Loucy (cell line): Measurements from ENCODE around the gene LMOD1.

ENCODE experiments used
- H2AFZ ChIP-seq: fragments of 200-600 bp; sonication (generic); 2 replicates; pipeline ENCODE4 v1.6.0; 2016; ENCODE audit warnings: antibody characterized with exemption, mild to moderate bottlenecking, low read length, moderate library complexity
- H3F3A ChIP-seq: fragments of 200-600 bp; 2 replicates; pipeline ENCODE4 v1.6.0; 2016; ENCODE audit warnings: antibody characterized with exemption, low read depth, mild to moderate bottlenecking
- H3K27me3 ChIP-seq: fragments of 200-600 bp; sonication (generic); 2 replicates; pipeline ENCODE4 v1.6.1; 2014; ENCODE audit warnings: low read length, mild to moderate bottlenecking; ENCODE audit not compliant: insufficient read depth, poor library complexity, severe bottlenecking
- H3K36me3 ChIP-seq: fragments of 200-600 bp; sonication (generic); 2 replicates; pipeline ENCODE4 v1.6.1; 2016; ENCODE audit warnings: low read length; ENCODE audit not compliant: insufficient read depth
- H3K4me1 ChIP-seq: fragments of 200-600 bp; sonication (generic); 2 replicates; pipeline ENCODE4 v1.5.1; 2014; ENCODE audit warnings: low read length, mild to moderate bottlenecking; ENCODE audit not compliant: insufficient read depth, poor library complexity, severe bottlenecking
- H3K4me2 ChIP-seq: fragments of 200-600 bp; sonication (generic); 2 replicates; pipeline ENCODE4 v1.6.0; 2014; ENCODE audit warnings: antibody characterized with exemption, low read length, low read depth, mild to moderate bottlenecking; ENCODE audit not compliant: poor library complexity, severe bottlenecking
- H3K4me3 ChIP-seq: fragments of 200-600 bp; sonication (generic); 2 replicates; pipeline ENCODE4 v1.5.1; 2014; ENCODE audit warnings: low read length, mild to moderate bottlenecking, mixed read lengths; ENCODE audit not compliant: poor library complexity, severe bottlenecking
- H3K79me2 ChIP-seq: fragments of 200-600 bp; sonication (generic); 2 replicates; pipeline ENCODE4 v1.6.1; 2014; ENCODE audit warnings: low read length; ENCODE audit not compliant: insufficient read depth
- H3K9ac ChIP-seq: fragments of 200-600 bp; sonication (generic); 2 replicates; pipeline ENCODE4 v1.6.0; 2014; ENCODE audit warnings: mild to moderate bottlenecking, low read depth, low read length, moderate library complexity; ENCODE audit not compliant: poor library complexity, severe bottlenecking
- H3K9me2 ChIP-seq: fragments of 200-600 bp; sonication (generic); replicated peaks from 2 replicates; pipeline ENCODE4 v1.6.1; 2016; ENCODE audit warnings: low read depth, low read length, mixed read lengths
- H3K9me3 ChIP-seq: fragments of 200-600 bp; sonication (generic); 2 replicates; pipeline ENCODE4 v1.6.1; 2014; ENCODE audit warnings: mild to moderate bottlenecking, antibody characterized with exemption, low read length, low read depth; ENCODE audit not compliant: insufficient read depth
- H4K20me1 ChIP-seq: fragments of 200-600 bp; sonication (generic); 2 replicates; pipeline ENCODE4 v1.6.0; 2014; ENCODE audit warnings: antibody characterized with exemption, low read length, mild to moderate bottlenecking; ENCODE audit not compliant: insufficient read depth, poor library complexity, severe bottlenecking
- EZH2phosphoT487 ChIP-seq: fragments of 200-600 bp; IDR thresholded peaks from 2 replicates; pipeline ENCODE4 v1.6.1; 2018; ENCODE audit warnings: antibody characterized with exemption, mild to moderate bottlenecking, moderate library complexity, borderline replicate concordance
- TF ChIP-seq, protein P1 (sequence below): fragments of 200-600 bp; sonication (generic); conservative IDR thresholded peaks from 2 replicates; pipeline ENCODE4 v1.5.1; 2014; ENCODE audit warnings: mild to moderate bottlenecking, antibody characterized with exemption, low read length

LMOD1 gene

DNA sequence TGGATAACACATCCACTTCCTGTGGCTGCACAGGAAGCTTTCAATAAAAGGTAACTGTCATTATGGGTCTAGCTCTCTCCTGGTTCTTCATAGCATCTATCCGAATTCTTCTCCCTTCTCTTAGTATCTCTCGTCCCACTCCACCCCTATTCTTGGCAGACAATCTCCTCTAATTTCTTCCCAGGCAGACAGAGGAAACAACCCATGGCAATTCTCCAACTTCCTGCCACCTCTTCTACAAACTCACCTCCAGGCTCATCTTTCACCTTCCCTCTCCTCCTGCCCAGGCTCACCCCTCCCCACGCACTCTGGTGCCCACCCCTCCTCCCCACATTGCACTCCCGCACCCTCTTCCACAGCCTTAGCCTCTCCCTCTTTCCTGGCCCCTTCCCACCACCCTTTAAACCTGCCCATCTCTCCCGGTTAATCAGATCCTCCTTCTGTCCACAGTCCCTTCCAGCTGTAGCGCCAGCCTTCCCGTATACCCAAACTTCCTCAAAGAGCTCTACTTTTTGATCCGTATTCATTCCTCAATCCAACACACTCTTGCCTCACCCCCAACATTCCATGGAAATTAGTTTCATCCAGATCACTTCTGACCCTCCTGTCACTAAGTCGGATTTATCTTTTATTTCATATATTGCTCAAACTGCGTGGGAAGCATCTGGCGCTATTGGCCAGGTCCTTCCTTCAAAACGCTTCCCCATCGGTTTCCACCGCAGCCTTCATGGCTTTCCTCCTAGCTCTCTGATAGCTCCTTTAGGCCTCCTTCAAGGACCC is 31.7 kb downstream of the LMOD1 start:
- no peak for TF ChIP-seq EZH2phosphoT487
- TF ChIP-seq, protein P1, sequence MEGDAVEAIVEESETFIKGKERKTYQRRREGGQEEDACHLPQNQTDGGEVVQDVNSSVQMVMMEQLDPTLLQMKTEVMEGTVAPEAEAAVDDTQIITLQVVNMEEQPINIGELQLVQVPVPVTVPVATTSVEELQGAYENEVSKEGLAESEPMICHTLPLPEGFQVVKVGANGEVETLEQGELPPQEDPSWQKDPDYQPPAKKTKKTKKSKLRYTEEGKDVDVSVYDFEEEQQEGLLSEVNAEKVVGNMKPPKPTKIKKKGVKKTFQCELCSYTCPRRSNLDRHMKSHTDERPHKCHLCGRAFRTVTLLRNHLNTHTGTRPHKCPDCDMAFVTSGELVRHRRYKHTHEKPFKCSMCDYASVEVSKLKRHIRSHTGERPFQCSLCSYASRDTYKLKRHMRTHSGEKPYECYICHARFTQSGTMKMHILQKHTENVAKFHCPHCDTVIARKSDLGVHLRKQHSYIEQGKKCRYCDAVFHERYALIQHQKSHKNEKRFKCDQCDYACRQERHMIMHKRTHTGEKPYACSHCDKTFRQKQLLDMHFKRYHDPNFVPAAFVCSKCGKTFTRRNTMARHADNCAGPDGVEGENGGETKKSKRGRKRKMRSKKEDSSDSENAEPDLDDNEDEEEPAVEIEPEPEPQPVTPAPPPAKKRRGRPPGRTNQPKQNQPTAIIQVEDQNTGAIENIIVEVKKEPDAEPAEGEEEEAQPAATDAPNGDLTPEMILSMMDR, result no peak
- Histone ChIP-seq H3K4me3 (no peak overlapping the region), H2AFZ (peak overlapping the region; percentile 7; the same call in 1 of the 2 replicates), H3K36me3 (no peaks in the 10 kb centered on the region), H3K9me3 (no peaks in the 10 kb centered on the region), H3F3A (no peaks in the 10 kb centered on the region), H3K79me2 (no peaks in the 10 kb centered on the region), H3K9ac (no peak overlapping the region), H3K4me2 (no peak overlapping the region), H4K20me1 (no peaks in the 10 kb centered on the region), H3K9me2 (no peaks in the 10 kb centered on the region), H3K27me3 (no peaks in the 10 kb centered on the region), H3K4me1 (peaks cover 11% of the 10 kb centered on the region)

DNA sequence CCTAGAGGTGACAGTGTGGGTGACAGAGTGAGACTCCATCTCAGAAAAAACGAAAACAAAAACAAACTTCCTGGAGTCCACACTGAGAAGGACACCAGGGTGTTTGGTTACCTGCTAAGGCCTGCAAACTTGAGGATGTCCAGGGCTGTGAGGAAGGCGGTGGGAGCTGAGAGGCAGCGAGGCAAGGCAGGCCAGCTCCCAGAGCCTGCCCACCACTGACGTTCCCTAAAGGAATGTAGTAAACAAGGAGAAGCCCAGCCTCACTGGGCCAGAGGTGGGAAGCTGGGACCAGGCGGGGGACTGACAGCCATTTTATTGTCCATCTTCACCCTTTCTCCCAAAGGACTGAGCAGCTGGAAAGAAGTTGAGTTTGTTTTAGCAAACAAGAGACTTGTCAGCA is 33.5 kb downstream of the LMOD1 start:
- Histone ChIP-seq H3K27me3 (no peaks in the 10 kb centered on the region), H3F3A (no peaks in the 10 kb centered on the region), H4K20me1 (no peaks in the 10 kb centered on the region), H3K9me3 (no peaks in the 10 kb centered on the region), H2AFZ (no peak overlapping the region), H3K79me2 (no peaks in the 10 kb centered on the region), H3K4me2 (no peak overlapping the region), H3K4me3 (no peak overlapping the region), H3K36me3 (no peaks in the 10 kb centered on the region), H3K9me2 (no peaks in the 10 kb centered on the region), H3K4me1 (peaks cover 11% of the 10 kb centered on the region), H3K9ac (no peak overlapping the region)
- no peak for TF ChIP-seq EZH2phosphoT487
- TF ChIP-seq, protein P1, result no peak

DNA sequence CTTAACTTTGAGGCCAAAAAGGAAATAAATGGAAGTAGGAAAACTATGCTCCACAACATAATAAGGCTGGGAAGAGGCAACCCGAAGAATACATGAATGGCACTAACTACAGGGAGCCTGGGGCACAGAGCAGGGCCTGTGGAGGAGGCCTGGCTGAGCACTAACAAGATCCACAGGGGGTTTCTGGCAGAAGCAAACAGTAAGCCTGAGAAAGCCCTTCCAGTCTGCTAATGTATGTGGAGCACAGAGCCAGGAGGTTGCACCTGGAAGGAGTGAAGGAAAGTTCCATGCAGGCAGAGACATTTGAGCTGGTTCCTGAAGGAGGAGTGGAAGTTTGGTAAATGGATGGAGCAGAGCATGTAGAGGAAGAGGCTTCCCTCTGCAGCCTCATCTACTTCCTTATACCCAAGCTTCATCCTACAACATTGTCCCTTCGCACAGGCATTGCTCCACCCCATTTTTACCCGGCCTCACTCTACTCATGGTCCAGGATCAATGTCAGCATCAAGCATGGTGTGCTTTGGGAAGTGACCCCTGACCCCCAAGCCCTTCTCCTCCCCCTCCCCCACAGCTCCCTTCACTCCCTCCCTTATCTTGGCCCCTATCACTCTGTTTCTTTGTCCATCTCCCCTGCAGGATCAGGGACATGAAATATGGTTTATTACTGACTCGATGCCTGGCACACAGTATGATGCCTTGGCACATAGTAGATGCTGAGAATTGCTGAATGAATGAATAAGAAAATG is 34.3 kb downstream of the LMOD1 start:
- Histone ChIP-seq H3K36me3 (no peaks in the 10 kb centered on the region), H3K4me3 (no peak overlapping the region), H3K9ac (no peak overlapping the region), H3K9me2 (no peaks in the 10 kb centered on the region), H2AFZ (peak overlapping the region; percentile 60; the same call in 1 of the 2 replicates), H3F3A (no peaks in the 10 kb centered on the region), H4K20me1 (no peaks in the 10 kb centered on the region), H3K9me3 (no peaks in the 10 kb centered on the region), H3K4me1 (peaks cover 11% of the 10 kb centered on the region), H3K27me3 (no peaks in the 10 kb centered on the region), H3K4me2 (no peak overlapping the region), H3K79me2 (no peaks in the 10 kb centered on the region)
- no peak for TF ChIP-seq EZH2phosphoT487
- TF ChIP-seq, protein P1, result no peak
